ENCODE results near the gene SHB.
A peak's percentile ranks its signal among the peaks of the same experiment; 100 is the strongest.
"Not testable (repeated sequence)": the region's sequence is repeated elsewhere in the genome, so short reads cannot be mapped to it uniquely, and the experiment has no call there.

Gene SHB

DNA sequence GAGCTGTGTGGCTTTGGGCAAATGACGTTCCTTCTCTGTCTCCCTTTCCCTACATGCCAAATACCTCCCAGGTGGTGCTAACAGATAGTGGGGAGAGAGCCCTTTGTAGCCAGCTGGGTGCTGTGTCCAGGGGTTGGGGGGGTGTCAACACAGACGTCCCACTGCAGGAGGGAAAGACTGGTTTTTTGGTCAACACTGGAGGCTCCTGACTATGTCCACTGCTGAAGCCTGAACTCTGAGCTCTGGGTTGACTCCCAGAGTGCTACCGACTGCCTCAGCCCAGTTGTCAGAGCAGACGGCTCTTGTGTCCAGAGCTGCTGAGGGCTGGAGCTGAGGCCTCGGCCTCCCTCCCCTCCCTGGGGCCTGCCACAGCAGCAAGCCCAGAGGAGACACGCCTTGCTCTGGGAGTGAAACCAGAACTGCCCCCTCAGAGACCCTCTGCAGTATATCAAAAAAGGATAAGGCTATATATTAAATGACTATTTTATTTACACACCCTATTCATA lies 150.3 kb downstream of the SHB start:
- DNase-seq (ENCODE audit: low read depth, low spot score): no peak

DNA sequence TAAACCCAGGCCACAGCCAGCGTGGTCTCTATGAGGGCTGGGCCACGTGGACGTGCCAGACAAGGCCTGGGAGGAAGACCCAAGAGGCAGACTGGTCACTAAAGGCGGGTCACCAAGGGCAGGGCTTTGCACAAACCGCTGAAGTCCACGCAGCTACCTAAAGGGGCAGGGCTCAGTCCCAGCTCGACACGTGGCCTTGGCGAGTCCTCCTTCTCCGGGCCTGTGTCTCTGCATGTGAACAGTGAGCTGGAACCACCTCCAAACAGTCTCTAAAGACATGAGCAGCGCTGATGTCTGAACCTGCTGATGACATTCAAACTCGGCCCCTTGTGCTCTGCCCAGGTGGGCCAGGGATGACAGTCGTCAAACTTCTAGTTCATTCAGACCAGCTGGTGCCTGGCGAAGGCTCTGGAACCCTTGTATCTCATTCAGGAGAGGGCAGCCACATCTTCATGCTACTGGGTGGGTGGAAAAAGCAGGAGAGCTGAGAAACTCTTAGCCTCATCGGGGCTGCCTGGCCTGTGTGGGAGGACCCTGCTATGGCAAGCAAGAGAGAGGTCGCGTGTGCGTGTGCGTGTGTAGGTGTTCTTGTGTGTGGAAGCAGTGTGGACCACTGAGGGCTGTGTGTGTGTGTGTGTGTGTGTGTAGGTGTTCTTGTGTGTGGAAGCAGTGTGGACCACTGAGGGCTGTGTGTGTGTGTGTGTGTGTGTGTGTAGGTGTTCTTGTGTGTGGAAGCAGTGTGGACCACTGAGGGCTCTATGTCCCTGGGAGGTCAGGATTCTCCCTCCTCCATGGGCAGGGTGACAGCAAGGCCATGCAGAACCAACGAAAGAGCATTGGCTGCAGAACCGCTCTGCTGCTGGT lies 151.0 kb downstream of the SHB start:
- no peak for DNase-seq (ENCODE audit: low read depth, low spot score)

DNA sequence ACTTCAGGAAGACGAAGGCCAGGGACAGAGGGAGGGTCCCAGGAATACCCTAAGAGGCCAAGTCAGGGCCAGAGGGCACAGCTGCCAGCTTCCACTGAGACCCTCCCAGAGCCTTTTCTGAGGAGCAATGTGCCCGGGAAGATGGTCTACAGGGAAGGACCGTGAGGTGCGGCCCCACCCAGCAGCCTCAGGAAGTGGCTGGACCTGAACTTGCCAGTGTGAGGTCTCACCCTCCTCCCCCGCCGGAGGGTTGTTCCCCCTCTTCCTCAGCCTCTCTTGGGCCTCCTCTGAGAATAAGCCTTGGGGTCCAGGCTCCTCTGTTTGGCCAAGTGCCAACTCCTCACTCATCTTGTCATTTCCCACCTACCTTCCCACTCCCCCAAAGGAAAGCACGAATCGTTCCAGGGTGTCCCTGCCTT lies 151.7 kb downstream of the SHB start:
- no peak for DNase-seq (ENCODE audit: low read depth, low spot score)

DNA sequence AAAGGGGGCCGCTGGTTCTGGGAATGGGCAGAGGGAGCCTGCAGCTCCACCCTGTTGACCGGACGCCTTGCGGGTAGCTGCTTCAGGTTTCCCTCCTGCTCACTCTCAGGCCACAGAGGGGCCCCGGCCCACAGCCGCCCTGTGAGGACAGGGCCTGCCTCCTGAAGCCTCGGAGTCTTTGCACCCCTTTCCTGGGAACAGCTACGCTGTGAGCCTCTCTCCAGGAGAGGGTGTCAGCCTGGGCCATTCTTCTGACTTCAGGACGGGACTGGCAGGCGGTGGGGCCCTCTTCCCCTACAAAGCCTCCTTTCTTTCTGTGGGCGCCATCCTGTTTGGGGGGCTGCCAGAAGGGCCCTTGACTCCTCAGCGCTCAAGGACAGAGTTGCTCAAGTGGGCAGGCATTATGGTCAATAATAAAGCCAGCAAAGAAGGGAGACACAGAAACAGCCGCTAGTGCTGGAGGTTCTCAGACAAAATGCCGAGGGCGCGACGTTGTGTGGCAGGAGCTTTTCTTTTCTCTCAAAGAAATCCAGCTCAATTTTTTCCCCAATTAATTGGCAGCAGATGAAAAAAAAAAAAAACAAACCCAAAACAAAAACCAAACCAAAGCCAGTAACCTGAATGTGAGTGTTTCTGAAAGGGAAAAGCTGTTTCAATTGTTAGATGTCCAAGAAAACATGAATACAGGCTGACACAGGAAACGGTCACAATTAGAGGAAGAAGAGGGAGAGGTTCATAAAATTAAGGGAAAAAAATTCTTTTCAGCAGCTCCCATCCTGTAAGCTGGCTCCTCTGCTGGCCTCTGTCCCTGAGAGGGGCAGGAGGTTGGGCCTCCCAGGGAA lies 152.3 kb downstream of the SHB start:
- no peak for DNase-seq (ENCODE audit: low read depth, low spot score)

DNA sequence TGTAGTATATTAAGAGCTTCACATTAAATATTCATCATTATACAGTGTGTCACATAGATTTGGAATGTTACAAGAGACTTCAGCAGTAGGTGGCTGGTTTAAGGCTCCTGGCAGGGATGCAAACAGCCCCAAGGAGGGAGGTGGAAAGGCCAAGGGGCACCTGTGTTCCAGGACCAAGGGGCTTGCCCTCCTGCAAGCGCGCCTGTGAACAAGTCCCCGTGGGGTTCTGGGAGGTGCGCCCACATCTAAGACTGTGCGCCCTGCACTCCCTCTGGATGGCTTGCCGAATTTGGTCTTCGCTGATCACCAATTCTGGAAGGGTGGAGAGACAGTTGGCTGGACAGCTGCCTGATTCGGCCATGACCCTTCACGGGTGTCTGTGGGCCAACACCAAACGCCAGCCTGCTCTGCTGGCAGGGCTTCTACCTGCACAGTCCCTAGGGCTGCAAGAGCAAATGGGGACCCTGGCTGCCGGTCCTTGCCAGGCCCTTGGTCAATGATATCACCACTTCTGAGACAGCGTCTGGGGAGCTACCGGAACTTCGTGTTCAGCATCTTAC lies 153.0 kb downstream of the SHB start:
- DNase-seq (ENCODE audit: low read depth, low spot score): no peak

DNA sequence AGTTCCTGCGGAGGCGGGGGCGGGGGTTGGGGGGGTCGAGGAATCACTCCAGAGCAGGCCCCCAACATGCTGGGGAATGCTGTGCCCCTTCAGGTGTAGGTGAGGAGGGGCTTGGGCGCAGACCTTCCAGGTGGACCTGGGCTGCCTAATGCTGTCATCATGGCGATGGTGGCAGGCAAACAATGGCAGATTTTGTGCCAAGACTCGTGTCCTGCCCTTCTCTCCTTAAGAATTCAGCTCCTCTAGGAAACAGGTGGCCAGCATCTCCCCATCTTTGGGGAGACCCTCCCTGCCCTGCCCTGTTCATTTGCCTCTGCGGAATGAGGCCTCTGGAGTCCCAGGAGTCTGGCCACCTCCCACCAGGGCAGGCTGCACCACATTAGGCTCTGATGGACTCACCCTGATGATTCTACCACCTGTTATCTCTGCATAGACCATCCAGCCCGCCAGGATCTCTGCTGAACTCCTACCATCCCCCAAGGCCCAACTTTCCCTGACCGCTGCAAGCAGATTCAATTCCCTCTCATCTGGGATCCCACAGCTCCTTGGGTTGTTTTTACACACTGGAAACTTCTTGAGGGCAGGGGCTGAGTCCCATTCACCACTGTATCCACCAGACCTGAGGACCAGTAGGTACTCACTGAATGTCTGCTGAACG lies 154.2 kb downstream of the SHB start:
- no peak for DNase-seq (ENCODE audit: low read depth, low spot score)

DNA sequence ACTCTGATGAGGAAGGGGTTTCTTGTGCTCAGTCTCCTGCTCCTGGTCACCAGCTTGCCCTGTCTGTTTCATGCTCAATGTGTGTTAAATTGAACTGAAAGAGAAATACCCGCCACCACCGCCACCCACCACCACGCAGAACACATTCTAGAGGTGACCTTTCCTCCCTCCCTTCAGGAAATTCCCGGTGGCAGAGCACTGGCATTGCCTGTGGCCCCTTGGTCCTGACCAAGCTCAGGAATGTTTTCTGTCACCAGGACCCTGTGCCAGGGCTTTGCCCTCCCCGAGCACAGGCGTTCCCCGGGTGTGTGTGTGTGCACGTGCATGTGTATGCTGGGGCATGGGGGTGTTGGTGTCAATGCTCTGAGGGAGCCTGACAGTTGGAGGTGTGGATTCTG lies 154.9 kb downstream of the SHB start:
- DNase-seq (ENCODE audit: low read depth, low spot score): no peak

DNA sequence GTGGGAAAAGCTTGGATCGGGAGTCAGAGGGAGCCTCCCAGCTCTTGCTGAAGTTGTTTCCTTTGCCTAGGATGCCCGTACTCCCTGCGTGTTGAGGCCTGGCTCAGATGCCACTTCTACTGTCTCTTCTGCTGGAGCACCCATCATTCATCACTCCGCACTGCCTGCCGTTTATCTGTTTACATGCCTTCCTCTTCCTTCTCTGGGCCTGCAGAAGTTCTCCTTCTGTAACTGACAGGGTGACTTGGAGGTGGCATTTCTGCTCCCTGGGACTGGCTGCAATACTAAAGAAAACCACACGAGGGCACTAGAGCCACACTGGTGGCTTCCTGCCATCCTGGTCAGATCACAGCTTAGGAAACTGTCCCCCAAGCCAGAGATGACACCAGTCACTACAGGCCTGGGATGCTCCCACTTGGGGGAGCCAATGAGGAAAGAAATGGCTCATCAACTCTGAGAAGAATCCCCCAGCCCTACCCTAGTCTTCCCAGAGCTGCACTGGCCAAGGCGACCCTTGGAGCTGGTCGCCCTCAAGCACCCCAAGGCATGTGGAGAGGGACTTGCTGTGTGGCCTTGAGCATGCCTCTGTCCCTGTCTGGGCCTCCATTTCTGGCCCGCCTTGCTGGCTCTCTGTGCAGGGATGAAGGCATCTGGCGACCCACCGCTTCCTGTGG lies 155.4 kb downstream of the SHB start:
- peak; percentile 64 for DNase-seq (ENCODE audit: low read depth, low spot score)

DNA sequence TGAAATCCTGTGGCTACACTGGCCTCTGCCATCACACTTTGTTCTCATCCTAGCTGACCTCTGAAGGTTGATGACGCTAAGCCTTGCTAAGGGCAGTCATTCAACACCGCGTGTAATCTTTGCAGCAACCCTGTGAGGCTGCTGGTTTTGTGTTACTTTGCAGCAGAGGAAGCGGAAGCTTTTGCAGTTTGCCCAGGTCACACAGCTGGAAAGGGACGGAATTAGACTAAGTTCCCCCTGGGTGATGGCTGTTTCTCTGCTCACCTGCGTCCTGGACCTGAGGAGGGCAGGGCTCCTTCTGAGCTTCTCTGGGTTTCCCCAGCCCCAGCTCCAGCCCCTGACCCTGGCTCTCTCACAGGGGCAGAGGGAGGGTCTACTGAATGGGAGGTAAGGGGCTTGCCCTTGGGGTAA lies 157.8 kb downstream of the SHB start:
- DNase-seq (ENCODE audit: low read depth, low spot score): no peak

DNA sequence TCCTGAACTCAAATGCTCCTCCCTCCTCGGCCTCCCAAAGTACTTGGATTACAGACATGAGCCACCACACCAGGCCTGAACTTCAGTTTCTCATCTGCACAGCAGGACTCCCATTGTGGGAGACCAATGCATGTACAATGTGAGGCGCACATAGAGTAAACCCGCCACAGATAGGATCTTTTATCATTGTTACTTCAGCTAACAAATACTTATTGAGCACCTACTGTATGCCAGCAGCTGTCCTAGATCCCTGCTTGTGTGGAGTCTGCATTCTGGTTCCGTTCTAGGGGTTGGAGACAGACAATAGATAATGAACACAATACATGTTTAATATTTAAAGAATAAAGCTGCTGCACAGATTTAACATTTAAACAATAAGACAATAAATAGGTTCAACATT lies 158.8 kb downstream of the SHB start:
- no peak for DNase-seq (ENCODE audit: low read depth, low spot score)

DNA sequence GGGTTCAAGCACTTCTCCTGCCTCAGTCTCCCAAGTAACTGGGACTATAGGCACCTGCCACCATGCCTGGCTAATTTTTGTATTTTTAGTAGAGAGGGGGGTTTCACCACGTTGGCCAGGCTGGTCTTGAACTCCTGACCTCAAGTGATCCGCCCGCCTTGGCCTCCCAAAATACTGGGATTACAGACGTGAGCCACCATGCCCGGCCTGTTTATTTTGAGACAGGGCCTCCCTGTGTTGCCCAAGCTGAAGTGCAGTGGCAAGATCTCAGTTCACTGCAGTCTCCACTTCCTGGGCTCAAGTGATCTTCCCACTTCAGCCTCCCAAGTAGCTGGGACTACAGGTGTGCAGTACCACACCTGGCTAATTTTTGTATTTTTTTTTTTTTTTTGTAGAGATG lies 159.2 kb downstream of the SHB start:
- DNase-seq (ENCODE audit: low read depth, low spot score): not testable (repeated sequence)

DNA sequence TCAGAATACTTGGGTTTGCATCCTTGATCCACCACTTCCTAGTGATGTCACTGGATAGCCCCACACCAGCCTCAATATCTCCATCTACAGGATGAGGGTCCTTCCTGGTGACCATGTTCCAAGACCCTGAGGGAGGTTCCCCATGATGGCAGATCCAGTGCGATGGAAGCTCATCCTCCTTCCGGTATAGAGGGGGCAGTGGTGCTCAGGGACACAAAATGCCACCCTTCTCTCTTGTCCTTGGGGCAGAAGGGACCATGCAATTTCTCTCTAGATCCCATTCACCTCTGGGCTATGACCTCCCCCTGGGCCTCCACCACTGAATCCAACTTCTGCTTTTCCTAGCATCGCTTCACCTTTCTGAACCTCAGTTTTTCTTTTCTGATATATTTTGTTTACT lies 159.7 kb downstream of the SHB start:
- no peak for DNase-seq (ENCODE audit: low read depth, low spot score)

DNA sequence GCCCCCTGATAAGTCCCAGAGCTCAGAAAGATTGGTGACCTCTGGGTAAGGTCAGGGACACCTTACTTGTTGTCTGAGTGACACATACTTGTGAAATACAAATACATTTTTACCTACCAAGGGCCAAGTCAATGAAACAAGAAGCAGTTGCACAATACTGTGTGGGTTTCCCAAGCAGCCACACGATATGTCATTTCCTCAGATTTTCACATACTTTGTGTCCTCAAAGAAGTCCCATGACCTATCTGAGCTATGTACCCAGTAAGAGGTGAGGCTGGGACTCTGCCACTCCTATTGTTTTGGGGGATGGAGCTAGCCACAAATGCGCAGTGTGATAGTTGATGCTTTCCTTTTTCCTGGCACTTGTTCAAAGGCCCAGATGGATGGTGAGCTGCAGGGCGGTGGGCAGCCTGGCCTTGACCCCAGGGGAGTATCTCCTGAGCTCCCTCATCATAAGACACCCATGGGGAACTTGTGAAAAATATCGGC lies 160.3 kb downstream of the SHB start:
- no peak for DNase-seq (ENCODE audit: low read depth, low spot score)

DNA sequence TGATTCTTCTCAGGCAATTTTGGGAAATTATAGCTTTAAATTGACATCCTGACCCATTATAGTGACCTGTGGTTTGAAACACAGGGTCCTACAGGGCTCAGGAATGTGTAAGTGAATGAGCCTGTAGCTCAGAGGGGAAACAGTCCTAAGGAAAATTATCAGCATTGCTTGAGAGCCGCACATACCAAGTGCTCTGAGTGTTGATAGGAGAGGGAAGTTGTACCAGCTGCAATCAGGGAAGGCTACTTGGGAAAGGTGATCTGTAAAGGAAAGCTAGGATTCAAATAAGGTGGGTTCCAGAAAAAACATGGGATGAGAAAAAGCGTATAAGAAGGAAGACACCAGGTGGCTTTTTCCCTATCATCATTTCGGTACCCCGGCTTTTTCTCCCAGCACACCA lies 160.7 kb downstream of the SHB start:
- DNase-seq (ENCODE audit: low read depth, low spot score): no peak

DNA sequence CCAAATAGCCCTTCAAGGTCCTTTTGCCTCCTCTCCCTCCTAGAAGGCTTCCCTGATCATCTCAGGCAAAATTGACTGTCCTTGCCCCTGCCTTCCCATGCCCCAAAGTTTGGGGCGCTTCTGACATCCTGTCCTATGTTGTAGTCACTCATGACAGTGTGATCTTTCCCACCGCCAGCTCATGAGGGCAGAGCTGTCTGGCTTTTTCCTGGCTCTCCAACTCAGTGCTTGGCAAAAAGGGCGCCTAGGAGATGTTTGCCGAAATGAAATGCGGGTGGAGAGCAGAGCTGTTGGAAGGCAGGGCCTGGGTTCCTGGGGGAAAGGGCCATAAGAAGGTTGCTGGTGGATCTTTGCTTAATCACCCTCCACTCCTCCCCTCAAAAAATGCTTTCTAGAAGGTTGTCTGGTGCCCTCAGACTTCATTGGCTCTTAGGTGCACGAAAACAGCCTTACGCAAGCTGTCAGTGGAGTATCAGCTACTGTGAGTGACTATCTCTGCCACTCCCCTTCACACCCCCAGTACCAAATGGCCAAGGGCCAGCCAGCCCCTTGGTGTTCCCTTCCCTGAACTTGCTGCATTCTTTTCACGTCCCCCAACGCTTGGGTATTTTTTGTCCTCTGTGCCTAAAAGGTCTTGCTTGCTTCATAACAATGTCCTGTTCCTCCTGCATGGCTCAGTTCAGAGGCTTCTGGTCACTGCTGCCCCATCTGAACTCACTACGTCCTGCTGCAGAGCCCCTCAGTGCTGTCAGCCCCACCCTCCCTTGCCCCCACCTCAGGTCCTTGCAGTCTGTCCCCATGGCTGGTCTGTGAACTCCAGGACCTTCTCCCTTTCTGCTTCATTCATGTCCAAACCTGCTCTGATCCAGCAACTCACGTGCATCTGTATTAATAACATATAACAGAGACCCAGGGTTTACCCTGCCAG lies 162.5 kb downstream of the SHB start:
- no peak for DNase-seq (ENCODE audit: low read depth, low spot score)

DNA sequence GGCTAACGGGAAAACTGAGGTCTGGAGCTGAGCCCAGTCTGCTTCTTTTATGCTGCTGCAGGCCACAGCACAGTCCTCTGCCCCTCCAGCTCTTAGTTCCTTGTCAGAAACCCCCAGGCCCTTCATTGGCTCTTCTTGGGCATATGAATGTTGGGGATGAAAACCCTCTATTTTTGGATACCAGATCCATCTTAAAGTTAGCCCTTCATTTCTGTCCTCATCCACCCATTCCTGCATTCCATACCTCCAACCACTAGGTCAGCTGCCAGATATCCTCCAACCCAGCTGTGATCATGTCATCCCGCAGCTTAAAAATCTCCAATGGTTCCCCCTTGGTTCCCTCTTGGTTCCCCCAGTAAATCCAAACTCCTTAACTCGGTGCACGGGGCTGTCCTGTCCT lies 163.3 kb downstream of the SHB start:
- no peak for DNase-seq (ENCODE audit: low read depth, low spot score)

DNA sequence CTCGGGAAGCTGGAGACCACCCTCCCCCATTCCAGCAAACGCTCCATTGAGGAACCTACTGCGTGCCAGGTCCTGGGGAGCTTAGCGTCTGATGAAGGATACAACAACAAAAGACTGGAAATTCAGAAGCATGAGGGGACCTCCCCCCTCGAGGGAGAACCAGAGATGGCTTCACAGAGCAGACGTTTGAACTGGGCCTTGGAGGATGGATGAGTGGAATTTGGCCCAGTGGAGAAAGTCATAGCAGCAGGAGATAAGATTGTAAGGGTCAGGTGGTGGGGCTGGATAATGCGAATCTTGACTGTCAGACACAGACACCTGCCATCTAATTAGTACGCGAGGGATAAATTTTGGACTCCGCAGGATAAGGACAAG lies 163.9 kb downstream of the SHB start:
- DNase-seq (ENCODE audit: low read depth, low spot score): no peak

DNA sequence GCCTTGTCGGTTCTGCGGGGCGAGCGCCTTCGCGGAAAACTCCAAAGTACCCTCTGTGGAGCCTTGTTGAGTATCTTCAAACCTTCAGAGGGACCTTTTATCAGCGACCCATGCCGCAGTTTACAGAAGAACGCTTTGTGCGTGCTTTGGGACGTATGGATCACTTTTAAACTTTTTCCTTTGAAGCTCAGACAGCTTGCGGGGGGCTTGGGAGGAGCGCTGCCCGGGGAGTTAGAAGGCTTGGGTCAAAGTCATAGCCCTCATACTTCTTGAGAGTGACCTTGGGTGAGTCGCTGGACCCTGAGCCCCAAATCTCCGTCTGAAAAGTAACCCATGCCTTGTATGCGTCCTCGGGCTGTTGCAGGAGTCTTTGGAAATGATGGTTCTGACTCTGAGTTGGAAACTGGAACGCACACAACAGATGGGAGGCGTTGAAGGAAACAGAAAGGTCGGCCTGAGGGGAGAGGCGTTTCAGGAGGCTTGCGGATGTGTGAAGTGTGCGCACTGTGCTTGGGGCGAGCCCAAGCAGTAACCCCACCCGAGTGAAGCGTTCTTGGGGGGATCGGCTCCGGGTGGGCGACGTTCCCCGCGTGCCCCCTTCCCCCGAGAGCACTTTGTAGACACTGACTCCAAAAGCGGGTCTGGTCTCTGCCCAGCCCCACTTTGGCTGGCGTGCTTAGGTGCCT lies 164.4 kb downstream of the SHB start:
- no peak for DNase-seq (ENCODE audit: low read depth, low spot score)

DNA sequence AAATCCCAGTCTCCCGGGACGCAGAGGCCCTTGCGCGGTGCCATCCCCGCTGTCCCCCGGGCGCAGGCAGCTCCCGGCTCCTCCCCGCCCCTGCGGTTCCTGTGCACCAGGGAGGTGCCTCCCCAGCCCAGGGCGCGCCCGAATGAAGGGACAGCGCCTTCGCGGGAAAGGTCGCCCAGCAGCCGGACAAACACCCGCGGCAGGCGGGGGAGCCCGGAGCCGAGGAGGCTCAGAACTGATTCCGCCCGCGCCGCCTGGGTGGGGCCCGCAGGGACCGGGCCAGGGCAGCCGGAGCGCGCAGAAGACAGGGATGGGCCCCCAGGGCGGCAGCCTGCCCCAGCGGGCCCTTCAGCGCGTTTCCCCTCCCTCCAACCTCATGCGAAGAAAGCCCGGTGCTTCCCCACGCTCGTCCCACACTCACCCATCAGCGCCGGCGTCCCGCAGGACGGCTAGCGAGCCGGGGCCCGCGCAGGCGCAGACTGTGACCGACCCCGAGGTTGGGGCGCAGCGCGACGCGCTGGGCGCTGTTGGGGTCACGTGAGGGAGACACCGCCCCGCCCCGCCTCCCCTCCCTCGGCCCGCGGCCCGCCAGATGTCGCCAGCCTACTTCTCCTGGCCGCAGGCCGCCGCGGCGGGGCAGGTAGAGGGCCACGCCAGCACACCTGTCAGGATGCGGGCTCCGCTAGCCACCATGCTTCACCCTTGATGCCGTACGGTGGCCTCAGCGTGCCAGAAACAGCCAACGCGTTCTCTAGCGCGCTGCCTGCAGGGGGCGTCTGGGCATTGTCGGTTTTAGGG lies 165.2 kb downstream of the SHB start, which contains the start of gene SLC25A51:
Gene SLC25A51 (minus strand): TSS at position 481 of the 798 bp plus-strand sequence. CDS start 15,577 bp downstream, outside the sequence.
- peak; percentile 92 for DNase-seq (ENCODE audit: low read depth, low spot score)
